Measurements from ENCODE around the gene TRIM32.

TRIM32 gene

DNA sequence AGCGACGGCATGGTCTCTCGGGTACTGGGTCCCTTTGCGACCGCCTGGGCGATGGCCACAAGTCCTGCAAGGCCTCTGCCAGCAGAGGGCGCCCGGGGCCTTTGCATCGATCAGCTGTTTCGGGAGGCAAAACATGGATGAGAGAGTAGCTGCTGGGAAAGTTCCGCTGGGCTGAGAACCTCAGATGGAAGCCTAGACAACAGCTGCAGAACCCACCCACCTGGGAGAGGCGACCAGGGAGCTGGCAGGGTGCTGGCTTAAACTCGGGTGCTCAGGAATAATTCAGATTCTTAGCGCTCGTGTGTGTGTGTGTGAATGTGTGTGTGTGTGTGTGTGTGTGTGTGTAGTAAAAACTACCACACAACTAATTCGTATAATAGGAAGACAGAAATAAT is 50.0 kb downstream of the TRIM32 start:
- H3K36me3 Mint-ChIP-seq (ENCODE audit: low read depth): no peaks in the 10 kb centered on the region
- H3K4me1 Mint-ChIP-seq (ENCODE audit: low read depth): peaks cover 3% of the 10 kb centered on the region
- no peak overlapping the region for H3K27ac Mint-ChIP-seq
- H3K9me3 Mint-ChIP-seq: no peaks in the 10 kb centered on the region
- H3K27me3 Mint-ChIP-seq (ENCODE audit: low read depth): peaks cover 5% of the 10 kb centered on the region
- no peak overlapping the region for H3K4me3 Mint-ChIP-seq

DNA sequence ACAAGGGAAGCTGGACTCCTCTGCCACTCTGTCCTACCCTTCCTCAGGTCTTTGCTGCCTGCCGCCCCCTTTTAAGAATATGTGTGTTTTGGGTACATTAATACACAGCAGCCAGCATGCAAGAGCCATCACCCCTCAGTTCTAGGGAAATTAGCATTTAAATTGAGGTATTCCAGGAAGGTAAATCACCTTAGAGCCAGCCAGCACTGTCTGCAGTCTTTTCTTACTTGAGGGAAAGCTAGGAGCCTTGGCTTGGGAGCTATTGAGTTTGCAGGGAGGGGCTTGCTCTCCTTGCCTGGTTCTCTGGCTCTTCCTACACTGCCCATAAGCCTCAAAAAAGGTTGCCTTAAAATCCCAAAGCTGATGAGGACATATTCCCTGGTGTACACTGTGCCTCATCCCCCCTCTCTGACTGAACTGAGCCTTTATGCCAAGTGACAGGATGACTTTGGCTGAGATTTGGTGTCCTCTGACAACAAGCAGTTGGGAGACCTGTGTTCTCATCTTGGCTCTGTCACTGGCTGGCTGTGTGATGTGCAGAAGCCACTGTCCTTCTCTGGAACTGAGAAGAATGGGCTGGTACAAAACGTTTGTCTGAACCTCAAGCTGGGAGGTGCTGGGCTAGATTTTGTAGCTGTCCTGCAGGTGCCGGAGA is 54.1 kb downstream of the TRIM32 start:
- H3K27me3 Mint-ChIP-seq (ENCODE audit: low read depth): peaks cover 5% of the 10 kb centered on the region
- H3K4me3 Mint-ChIP-seq: no peak overlapping the region
- no peaks in the 10 kb centered on the region for H3K36me3 Mint-ChIP-seq (ENCODE audit: low read depth)
- H3K9me3 Mint-ChIP-seq: no peaks in the 10 kb centered on the region
- H3K27ac Mint-ChIP-seq: no peak overlapping the region
- peaks cover 3% of the 10 kb centered on the region for H3K4me1 Mint-ChIP-seq (ENCODE audit: low read depth)

- peaks cover 1% of the 10 kb centered on the region for H3K27me3 Mint-ChIP-seq (ENCODE audit: low read depth)
Measured at GRCh38 chr9:116741742-116742141, 54.6 kb downstream of the TRIM32 start.

GRCh38 chr9:116749176-116749575 is 62.1 kb downstream of the TRIM32 start:
- H3K9me3 Mint-ChIP-seq: no peaks in the 10 kb centered on the region
- H3K36me3 Mint-ChIP-seq (ENCODE audit: low read depth): no peaks in the 10 kb centered on the region
- no peaks in the 10 kb centered on the region for H3K4me1 Mint-ChIP-seq (ENCODE audit: low read depth)
- no peaks in the 10 kb centered on the region for H3K27me3 Mint-ChIP-seq (ENCODE audit: low read depth)
- H3K4me3 Mint-ChIP-seq: no peak overlapping the region
- H3K27ac Mint-ChIP-seq: no peak overlapping the region

More at GRCh38 chr9:116741742-116742141, 54.6 kb downstream of the TRIM32 start:
- no peak overlapping the region for H3K4me3 Mint-ChIP-seq
- peaks cover 2% of the 10 kb centered on the region for H3K4me1 Mint-ChIP-seq (ENCODE audit: low read depth)
- H3K9me3 Mint-ChIP-seq: no peaks in the 10 kb centered on the region
- no peak overlapping the region for H3K27ac Mint-ChIP-seq
- no peaks in the 10 kb centered on the region for H3K36me3 Mint-ChIP-seq (ENCODE audit: low read depth)

DNA sequence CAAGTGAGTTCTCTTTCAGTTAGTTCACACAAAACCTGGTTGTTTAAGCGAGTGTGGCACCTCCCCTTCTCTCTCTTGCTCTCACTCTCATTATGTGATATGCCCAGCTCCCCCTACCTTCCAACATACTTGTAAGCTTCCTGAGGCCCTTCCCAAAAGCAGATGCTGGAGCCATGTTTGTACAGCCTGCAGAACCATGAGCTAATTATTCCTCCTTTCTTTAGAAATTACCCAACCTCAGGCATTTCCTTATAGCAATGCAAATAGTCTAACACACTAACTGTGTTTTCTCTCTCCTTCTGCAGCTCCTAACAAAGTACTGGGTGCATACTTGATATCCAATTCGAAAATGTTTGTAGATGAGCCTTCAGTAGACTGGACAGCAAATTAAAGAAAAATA is 62.7 kb downstream of the TRIM32 start:
- Mint-ChIP-seq H3K4me3 (no peak overlapping the region), H3K27me3 (ENCODE audit: low read depth) (no peaks in the 10 kb centered on the region), H3K9me3 (no peaks in the 10 kb centered on the region), H3K4me1 (ENCODE audit: low read depth) (no peaks in the 10 kb centered on the region), H3K36me3 (ENCODE audit: low read depth) (no peaks in the 10 kb centered on the region), H3K27ac (no peak overlapping the region)

DNA sequence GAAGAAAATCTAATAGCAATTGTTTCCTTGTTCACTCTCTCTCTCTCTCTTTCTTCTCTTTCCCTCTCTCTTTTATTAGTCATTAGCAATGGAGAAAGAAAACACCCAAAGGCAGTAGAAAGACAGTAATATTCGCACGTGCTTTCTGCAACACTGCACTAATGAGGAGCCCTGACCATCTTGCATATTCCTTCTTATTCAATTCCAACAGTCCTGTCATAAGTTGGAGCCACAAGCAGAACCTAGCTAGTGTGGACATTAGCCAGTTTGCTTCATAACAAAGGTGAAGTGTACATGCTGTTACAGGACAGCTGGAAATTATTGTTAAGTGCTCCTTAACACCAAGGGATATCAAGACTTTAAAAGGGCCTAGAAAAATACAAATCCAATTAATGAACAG is 63.4 kb downstream of the TRIM32 start:
- no peaks in the 10 kb centered on the region for H3K36me3 Mint-ChIP-seq (ENCODE audit: low read depth)
- no peaks in the 10 kb centered on the region for H3K4me1 Mint-ChIP-seq (ENCODE audit: low read depth)
- no peaks in the 10 kb centered on the region for H3K9me3 Mint-ChIP-seq
- no peaks in the 10 kb centered on the region for H3K27me3 Mint-ChIP-seq (ENCODE audit: low read depth)
- no peak overlapping the region for H3K27ac Mint-ChIP-seq
- no peak overlapping the region for H3K4me3 Mint-ChIP-seq

Data from T-helper 1 cell treated with Interleukin-12 subunit alpha and Interleukin-12 subunit beta and Interleukin-4 antibody, amounts not matched to agents 30 μg/mL and 1 μg/mL, for 36 hours (primary cell).